Stimulated activated CD8-positive, alpha-beta memory T cell treated with anti-CD3 and anti-CD28 coated beads, Interleukin-15, amount 100 ng/mL, for 48 hours (primary cell): ENCODE results near the gene MRPL55.

ENCODE experiments used
- DNase-seq, 2 donors: peaks; one replicate each; pipeline ENCODE4 v3.0.0-alpha.2; 2020; ENCODE audit warnings: low read depth in 2 of 2

MRPL55 gene

DNA sequence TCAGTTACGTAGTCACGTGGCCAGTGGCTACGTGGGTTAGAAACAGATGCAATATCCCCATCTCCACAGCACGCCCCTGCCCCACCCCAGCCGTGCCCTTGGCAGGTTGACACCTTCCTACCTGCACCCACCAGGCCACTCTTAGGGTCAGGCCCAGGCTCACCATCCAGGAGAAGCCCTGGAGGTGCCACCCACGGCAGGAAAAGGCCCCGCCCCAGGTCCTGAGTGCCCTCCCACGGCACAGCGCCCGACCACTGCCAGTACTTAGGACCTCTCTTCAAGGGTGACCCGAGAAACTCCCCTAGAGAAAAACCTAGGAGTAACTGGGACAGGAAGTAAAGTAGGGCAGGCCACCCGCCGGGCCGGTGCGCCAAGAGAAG is 7.5 kb downstream of the MRPL55 start:
- no peak for DNase-seq

- DNase-seq = no peak
These were observed 8.1 kb downstream of the MRPL55 start for GRCh38 chr1:228100822-228101613.

DNA sequence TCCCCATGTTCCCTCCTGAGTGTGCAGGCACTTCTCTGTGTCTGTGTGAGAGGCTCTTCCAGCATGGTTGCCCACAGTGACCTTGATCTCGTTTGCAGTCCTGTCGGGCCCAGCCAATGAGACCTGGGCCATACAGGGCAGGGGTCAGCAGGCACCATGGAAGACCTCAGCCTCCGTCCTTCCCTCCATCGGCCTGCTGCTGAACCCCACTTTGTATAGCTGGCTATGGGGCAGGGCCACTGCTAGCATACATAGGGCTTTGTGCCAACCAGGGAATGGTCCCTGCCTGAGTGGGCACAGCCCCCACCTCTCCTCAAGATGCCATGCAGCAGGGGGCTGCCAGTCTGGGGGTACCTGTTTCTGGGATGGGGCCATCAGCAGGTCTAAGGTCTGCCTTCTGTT is 9.8 kb downstream of the MRPL55 start:
- no peak for DNase-seq

DNA sequence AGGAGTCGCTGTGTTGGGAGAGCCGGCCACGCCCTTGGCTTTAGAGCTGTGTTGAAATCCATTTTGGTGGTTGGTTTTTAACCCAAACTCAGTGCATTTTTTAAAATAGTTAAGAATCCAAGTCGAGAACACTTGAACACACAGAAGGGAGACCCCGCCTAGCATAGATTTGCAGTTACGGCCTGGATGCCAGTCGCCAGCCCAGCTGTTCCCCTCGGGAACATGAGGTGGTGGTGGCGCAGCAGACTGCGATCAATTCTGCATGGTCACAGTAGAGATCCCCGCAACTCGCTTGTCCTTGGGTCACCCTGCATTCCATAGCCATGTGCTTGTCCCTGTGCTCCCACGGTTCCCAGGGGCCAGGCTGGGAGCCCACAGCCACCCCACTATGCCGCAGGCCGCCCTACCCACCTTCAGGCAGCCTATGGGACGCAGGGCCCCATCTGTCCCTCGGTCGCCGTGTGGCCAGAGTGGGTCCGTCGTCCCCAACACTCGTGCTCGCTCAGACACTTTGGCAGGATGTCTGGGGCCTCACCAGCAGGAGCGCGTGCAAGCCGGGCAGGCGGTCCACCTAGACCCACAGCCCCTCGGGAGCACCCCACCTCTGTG is 10.7 kb downstream of the MRPL55 start:
- no peak for DNase-seq

DNA sequence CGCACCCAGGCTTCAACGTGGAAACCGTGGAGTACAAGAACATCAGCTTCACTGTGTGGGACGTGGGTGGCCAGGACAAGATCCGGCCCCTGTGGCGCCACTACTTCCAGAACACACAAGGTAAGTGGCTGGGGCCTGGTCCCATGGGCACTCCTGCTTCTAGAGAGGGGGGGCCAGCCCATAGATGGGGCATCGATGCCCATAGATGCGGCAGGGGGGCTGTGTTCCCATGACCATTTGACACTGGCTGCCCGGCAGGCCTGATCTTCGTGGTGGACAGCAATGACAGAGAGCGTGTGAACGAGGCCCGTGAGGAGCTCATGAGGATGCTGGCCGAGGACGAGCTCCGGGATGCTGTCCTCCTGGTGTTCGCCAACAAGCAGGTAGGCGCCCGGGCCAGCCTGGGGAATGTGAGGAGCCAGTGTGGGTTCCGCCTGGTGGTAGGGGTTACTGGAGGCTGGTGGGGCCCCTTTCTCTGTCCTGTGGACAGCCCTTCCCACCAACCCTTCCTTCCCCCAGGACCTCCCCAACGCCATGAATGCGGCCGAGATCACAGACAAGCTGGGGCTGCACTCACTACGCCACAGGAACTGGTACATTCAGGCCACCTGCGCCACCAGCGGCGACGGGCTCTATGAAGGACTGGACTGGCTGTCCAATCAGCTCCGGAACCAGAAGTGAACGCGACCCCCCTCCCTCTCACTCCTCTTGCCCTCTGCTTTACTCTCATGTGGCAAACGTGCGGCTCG is 11.6 kb downstream of the MRPL55 start:
- DNase-seq = no peak

- no peak for DNase-seq
These were observed 12.4 kb downstream of the MRPL55 start for GRCh38 chr1:228096416-228097332.

DNA sequence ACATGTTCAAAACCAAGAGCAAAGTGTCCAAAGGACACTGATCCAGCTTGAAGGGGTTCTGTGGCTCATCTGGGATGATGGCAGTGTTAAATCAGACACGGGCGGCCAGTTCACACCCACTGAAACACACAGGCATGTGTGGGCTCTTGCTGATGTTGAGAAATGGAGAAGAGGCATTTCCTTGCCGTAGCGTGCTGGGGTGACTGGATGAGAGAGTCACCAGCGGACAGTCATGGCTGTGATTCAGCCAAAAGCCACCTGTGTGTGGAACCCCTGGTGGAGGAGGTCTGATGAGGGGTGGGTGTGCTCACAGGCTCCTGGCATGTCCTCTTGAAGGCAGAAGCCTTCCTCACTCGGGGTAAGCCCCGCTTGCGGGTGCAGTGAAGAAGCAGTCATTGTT is 13.2 kb downstream of the MRPL55 start:
- no peak for DNase-seq

- no peak for DNase-seq
These were observed 13.9 kb downstream of the MRPL55 start for GRCh38 chr1:228095161-228095560.

DNA sequence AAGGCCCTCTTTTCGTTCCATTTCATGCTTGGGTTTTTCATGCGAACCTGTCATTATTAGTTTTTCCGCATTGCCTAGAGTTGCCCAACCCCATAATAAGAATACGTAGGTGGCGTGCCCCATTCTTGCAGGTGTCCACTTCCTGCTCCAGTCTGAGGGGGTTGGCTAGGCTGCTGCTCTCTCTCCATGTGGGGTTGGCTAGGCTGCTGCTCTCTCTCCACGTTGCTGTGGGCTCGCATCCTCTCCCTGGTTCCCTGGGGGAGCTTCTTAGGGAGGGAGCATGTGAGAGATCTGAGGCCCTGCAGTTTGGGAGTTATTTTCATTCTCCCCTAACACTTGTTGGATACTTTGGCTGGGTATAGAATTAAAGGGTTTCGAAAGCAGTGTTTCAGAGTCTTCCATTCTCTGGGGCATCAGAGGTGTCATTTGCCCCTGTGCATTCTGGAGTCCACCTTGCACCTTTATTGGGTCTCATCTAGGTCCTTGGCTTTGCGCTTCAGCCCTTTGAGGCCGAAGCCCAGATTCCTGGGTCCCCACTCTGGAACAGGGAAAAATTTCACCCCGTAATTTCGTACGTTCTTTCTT is 14.6 kb downstream of the MRPL55 start:
- DNase-seq = no peak

DNA sequence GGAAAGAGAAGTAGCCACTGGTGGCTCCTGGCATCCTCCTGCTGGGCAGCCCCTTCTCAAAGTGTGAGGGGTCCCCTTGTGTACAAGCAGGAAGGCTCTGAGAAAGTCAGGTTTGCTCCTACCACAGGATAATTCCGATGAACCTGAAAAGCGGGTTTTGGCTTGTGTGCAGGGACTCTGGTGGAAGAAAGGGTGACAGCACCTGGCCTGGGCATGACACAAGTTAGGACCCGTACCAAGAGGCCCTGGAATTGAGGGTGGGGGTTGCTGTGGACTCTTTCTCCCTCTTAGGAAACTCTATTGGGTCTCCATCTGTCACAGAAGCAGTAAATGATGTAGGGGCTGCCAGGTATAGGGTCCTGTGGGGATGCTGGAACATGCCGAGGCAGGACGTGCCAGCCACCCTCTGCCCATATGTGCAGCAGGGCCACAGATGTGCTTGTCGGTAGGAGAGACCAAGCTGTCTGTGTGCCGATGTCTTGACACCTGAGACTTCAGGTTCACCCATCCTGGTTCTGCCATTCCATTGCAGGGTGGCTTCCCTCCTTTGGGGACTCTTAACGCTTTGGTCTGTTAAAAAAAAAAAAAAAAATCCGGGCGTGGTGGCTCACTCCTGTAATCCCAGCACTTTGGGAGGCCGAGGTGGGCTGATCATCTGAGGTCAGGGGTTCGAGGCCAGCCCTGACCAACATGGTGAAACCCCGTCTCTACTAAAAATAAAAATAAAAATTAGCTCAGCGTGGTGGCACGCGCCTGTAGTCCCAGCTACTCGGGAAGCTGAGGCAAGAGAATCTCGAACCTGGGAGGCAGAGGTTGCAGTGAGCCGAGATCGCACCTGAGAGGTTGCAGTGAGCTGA is 15.8 kb downstream of the MRPL55 start:
- DNase-seq = no peak

DNA sequence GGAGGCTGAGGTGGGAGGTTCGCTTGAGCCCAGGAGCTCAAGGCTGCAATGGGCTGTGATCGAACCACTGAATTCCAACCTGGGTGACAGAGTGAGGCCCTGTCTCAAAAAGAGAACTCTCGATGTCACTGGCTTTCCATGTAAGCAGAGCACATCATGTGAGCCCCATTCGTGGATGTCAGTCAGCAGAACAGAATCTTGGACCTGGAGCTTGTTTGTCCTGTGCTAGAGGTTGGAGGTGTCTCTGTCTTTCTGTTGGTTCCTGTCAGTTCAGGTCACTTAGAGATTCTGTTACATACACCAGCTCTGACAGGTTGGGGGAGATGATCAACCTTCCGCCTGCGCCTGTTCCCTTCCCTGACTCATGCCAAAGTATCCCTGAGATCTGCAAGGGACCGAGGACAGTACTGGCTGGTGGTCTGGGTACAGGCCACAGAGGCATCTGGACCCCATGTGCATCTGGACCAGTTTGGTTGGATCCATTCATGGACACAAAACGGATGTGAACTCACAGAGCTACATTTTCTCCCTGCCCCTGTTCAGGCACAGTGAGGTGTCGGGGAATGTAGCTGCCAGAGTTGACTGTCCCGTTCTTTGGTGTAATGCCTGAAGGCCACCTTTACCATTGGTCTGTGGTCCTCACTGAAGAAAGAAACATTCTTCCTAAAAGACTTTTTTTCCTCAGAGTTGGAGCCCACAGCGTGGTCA is 16.6 kb downstream of the MRPL55 start:
- no peak for DNase-seq

- no peak for DNase-seq
These were observed 18.0 kb downstream of the MRPL55 start for GRCh38 chr1:228091084-228091483.

DNA sequence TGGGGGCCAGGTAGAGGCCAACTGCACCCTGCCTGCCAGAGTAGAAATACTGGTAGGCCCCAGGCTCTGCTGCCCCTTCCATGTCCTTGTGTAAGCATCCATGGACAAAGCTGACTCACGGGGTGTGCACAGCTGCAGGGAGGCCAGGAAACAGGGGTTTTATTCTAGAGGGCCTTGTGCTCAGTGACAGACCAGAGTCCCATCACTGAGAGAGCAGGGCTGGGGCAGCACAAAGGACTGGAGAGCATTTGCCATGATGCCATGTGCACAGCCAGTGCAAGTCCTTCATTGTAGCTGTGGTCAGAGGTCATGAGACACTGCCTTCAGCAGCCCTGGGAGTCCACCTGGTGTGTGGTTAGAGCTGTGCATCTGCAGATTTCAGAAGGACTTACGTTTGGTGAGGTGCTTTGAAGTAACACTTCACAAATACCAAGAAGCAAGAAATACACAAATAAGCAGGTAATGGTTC is 18.5 kb downstream of the MRPL55 start:
- no peak for DNase-seq

DNA sequence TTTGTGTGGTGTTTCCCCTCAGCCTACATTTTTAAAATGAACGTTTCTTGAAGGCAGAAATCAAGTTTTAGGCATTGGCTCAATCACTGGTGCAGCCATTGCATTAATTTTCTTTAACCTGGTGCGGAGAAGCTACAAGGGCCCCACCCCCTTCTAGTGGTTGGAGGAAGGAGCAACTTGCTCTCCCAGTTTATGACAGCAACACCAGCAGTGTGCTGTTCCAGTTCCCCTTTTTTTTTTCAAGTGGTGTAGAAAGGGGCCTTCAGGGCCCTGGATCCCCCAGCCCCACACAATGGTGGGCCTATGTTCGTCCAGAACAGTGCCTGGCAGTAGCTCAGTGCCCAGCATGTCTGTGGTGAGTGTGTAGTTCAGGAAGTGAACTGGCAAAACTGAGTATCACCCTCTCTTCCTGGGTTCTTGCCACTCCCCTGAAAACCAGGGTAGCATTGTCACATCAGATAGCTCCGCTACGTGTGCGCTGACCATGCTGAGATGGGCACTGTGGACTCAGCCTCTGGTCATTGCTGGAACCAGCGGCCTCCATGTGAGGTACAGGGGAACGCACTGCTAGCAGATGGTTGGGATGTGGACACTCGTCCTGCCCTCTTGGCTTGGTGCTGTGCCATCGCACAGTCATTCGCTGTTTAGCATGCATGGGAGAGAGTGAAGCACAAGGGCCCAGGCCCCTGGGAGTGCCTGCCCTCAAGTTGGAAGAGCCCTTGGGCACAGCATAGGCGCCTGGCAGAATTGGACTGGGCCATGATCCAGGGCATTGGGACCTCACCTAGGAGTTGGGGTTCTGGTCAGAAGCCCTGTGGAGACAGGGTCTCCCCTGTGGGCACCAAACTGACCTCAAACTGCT is 19.3 kb downstream of the MRPL55 start:
- DNase-seq = no peak

DNA sequence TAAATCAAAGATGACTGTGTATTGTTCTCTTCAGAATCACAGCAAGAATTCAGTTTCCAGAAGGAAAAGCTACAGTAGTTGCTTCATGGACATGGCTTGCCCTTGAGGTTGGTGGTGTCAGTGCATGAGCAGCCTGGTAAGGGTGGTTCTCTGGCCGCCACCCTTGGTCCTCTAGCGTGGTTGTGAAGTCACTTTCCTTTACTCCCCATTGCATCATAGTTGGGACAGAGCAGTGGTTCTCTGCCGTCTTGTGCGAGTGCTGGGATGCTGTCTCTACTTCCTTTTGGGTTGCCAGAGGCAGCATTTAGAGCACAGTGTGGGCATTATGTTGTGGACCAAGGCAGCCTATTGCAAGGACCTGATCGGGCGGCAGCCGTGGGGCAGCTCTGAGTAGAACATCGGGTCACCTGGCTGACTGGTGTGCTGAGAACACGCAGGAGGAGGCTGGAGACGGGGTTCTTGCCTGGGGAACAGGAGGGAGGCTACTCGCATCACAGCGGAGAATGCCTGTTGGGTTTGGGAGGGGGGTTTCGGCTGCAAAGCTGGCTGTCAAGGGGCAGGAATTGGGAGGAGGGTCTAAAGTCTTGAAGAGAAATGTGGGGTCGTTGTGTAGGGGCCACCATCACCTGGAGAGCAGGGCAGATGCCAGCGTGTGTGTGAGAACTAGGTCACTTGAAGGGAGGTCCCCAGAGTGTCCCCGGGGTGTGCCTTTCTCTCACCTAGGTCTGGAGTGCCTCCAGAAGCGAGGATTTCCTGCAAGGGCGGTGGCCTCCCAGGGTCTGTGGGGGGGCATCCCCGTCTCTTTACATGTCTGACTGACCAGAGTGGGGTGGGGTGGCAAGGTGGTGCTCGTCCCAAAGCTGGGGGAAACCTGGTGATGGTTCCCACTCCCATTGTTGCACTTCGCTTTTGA is 20.3 kb downstream of the MRPL55 start:
- no peak for DNase-seq

GRCh38 chr1:228087771-228088251 is 21.3 kb downstream of the MRPL55 start:
- no peak for DNase-seq

GRCh38 chr1:228085287-228085951 is 23.7 kb downstream of the MRPL55 start:
- no peak for DNase-seq
